SKM-1 (cell line): ENCODE measurements around the gene RNF135.
A peak's percentile ranks its signal among the peaks of the same experiment; 100 is the strongest.
"Not testable (repeated sequence)": the region's sequence is repeated elsewhere in the genome, so short reads cannot be mapped to it uniquely, and the experiment has no call there.

Experiments used
- DNase-seq: peaks from one replicate; lab custom pipeline; 2025; ENCODE audit not compliant: unreplicated experiment; lab: John Stamatoyannopoulos, UW

The RNF135 gene

GRCh38 chr17:30970831-30971567 lies at the start of gene RNF135:
Gene RNF135, plus strand, starts transcription at chr17:30971039. Its CDS starts 35 bp downstream, at chr17:30971074.
- peak; percentile 39 for DNase-seq

GRCh38 chr17:30921544-30922196 lies 49.2 kb upstream of the RNF135 start, which contains the start of gene ADAP2:
Gene ADAP2, plus strand, starts transcription at chr17:30921945. Its CDS starts 70 bp downstream, at chr17:30922015.
- DNase-seq = no peak

GRCh38 chr17:30922235-30923030 lies 48.4 kb upstream of the RNF135 start:
- no peak for DNase-seq

GRCh38 chr17:30924341-30924740 lies 46.5 kb upstream of the RNF135 start:
- no peak for DNase-seq

GRCh38 chr17:30926516-30926915 lies 44.3 kb upstream of the RNF135 start:
- DNase-seq = no peak

GRCh38 chr17:30927756-30928155 lies 43.1 kb upstream of the RNF135 start:
- DNase-seq = no peak

- DNase-seq = no peak
Observed at GRCh38 chr17:30928584-30928983, 42.3 kb upstream of the RNF135 start.

- no peak for DNase-seq
Observed at GRCh38 chr17:30929081-30929633, 41.7 kb upstream of the RNF135 start.

- not testable (repeated sequence) for DNase-seq
Observed at GRCh38 chr17:30929861-30930260, 41.0 kb upstream of the RNF135 start.

GRCh38 chr17:30930495-30930894 lies 40.3 kb upstream of the RNF135 start:
- no peak for DNase-seq

- DNase-seq = not testable (repeated sequence)
Observed at GRCh38 chr17:30931582-30931981, 39.3 kb upstream of the RNF135 start.

- no peak for DNase-seq
Observed at GRCh38 chr17:30933966-30934365, 36.9 kb upstream of the RNF135 start.

- no peak for DNase-seq
Observed at GRCh38 chr17:30939051-30939689, 31.7 kb upstream of the RNF135 start.

GRCh38 chr17:30942308-30943079 lies 28.3 kb upstream of the RNF135 start:
- no peak for DNase-seq

GRCh38 chr17:30947796-30948195 lies 23.0 kb upstream of the RNF135 start:
- no peak for DNase-seq

GRCh38 chr17:30950189-30950588 lies 20.6 kb upstream of the RNF135 start:
- no peak for DNase-seq

- no peak for DNase-seq
Observed at GRCh38 chr17:30950669-30951399, 20.0 kb upstream of the RNF135 start.

GRCh38 chr17:30952638-30953393 lies 18.0 kb upstream of the RNF135 start:
- DNase-seq = peak; percentile 52
